Neural cell (in vitro differentiated cells): ENCODE results near the gene DYDC2. TPM values are rescaled to one million over a fixed set of nuclear protein-coding genes. Genes with fewer than 3 reads are reported as not detected.

Experiments used
- H2AFZ ChIP-seq: fragments of 200-600, 300-800 bp; sonication (generic), shearing (Covaris generic); 2 replicates; pipeline ENCODE4 v1.6.0; 2014; ENCODE audit warnings: low read depth, mild to moderate bottlenecking, antibody characterized with exemption, low read length, moderate library complexity
- H3F3A ChIP-seq: fragments of 200-600 bp; shearing (Covaris generic); 2 replicates; pipeline ENCODE4 v1.6.1; 2016; ENCODE audit warnings: mild to moderate bottlenecking, moderate library complexity, mixed read lengths, antibody characterized with exemption, low read length; ENCODE audit not compliant: insufficient read depth, poor library complexity, severe bottlenecking
- H3K27ac ChIP-seq: fragments of 200-600, 300-800 bp; sonication (generic), shearing (Covaris generic); 2 replicates; pipeline ENCODE4 v1.5.1; 2014; ENCODE audit warnings: mild to moderate bottlenecking, low read length, moderate library complexity
- H3K27me3 ChIP-seq: fragments of 300-800, 200-600 bp; sonication (generic), shearing (Covaris generic); 2 replicates; pipeline ENCODE4 v1.6.0; 2014; ENCODE audit warnings: mild to moderate bottlenecking, low read depth, low read length, moderate library complexity; ENCODE audit not compliant: insufficient read depth
- H3K36me3 ChIP-seq: fragments of 300-800, 200-600 bp; sonication (generic), shearing (Covaris generic); 2 replicates; pipeline ENCODE4 v1.5.1; 2014; ENCODE audit warnings: mild to moderate bottlenecking, antibody characterized with exemption, low read length, moderate library complexity; ENCODE audit not compliant: insufficient read depth
- H3K4me2 ChIP-seq: fragments of 300-800, 200-600 bp; sonication (generic), shearing (Covaris generic); 2 replicates; pipeline ENCODE4 v1.6.0; 2014; ENCODE audit warnings: mild to moderate bottlenecking, low read length
- H3K4me3 ChIP-seq: fragments of 300-800, 200-600 bp; sonication (generic), shearing (Covaris generic); 2 replicates; pipeline ENCODE4 v1.5.1; 2014; ENCODE audit warnings: mild to moderate bottlenecking, low read length, moderate library complexity
- H3K79me2 ChIP-seq: fragments of 200-600 bp; shearing (Covaris generic); replicated peaks from 2 replicates; pipeline ENCODE4 v1.6.0; 2014; ENCODE audit warnings: mild to moderate bottlenecking, low read length, moderate library complexity; ENCODE audit not compliant: insufficient read depth
- H3K9ac ChIP-seq: fragments of 300-800, 200-600 bp; sonication (generic), shearing (Covaris generic); 2 replicates; pipeline ENCODE4 v1.6.1; 2016; ENCODE audit warnings: mild to moderate bottlenecking, low read length, mixed read lengths
- H3K9me2 ChIP-seq: fragments of 200-600 bp; shearing (Covaris generic); 2 replicates; pipeline ENCODE4 v1.6.1; 2016; ENCODE audit warnings: mild to moderate bottlenecking, low read length, mixed read lengths; ENCODE audit not compliant: insufficient read depth
- H3K9me3 ChIP-seq: fragments of 200-600, 300-800 bp; sonication (generic), shearing (Covaris generic); 2 replicates; pipeline ENCODE4 v1.6.1; 2016; ENCODE audit warnings: mild to moderate bottlenecking, mixed run types, low read length, moderate library complexity, mixed read lengths
- H4K20me1 ChIP-seq: fragments of 200-600 bp; shearing (Covaris generic); 2 replicates; pipeline ENCODE4 v1.6.1; 2016; ENCODE audit warnings: mild to moderate bottlenecking, mixed run types; ENCODE audit not compliant: insufficient read depth
- CTCF ChIP-seq: fragments of 450-650 bp; IDR thresholded peaks from 2 replicates; pipeline ENCODE4 v1.5.1; 2014; ENCODE audit warnings: antibody characterized with exemption, mild to moderate bottlenecking, moderate library complexity; ENCODE audit not compliant: poor library complexity, severe bottlenecking
- EP300 ChIP-seq: fragments of 450-650 bp; conservative IDR thresholded peaks from 2 replicates; pipeline ENCODE4 v1.6.1; 2014; ENCODE audit warnings: antibody characterized with exemption, mild to moderate bottlenecking, moderate library complexity; ENCODE audit not compliant: poor library complexity, severe bottlenecking
- EZH2 ChIP-seq: fragments of 200-600, 300-800 bp; shearing (Covaris generic), sonication (generic); IDR thresholded peaks from 2 replicates; pipeline ENCODE4 v1.6.1; 2014; ENCODE audit warnings: antibody characterized with exemption, low read length, borderline replicate concordance, mild to moderate bottlenecking; ENCODE audit not compliant: insufficient read depth, poor library complexity, severe bottlenecking
- MXI1 ChIP-seq: fragments of 450-650 bp; conservative IDR thresholded peaks from 2 replicates; pipeline ENCODE4 v1.6.1; 2014; ENCODE audit warnings: antibody characterized with exemption, mild to moderate bottlenecking; ENCODE audit not compliant: poor library complexity, severe bottlenecking
- POLR2AphosphoS5 ChIP-seq: IDR thresholded peaks from 2 replicates; pipeline ENCODE4 v1.6.1; 2012
- RAD21 ChIP-seq: fragments of 450-650 bp; conservative IDR thresholded peaks from 2 replicates; pipeline ENCODE4 v1.6.1; 2014; ENCODE audit warnings: antibody characterized with exemption, mild to moderate bottlenecking, moderate library complexity
- SMC3 ChIP-seq: fragments of 450-650 bp; conservative IDR thresholded peaks from 2 replicates; pipeline ENCODE4 v1.6.1; 2014; ENCODE audit warnings: antibody characterized with exemption, mild to moderate bottlenecking, moderate library complexity; ENCODE audit not compliant: poor library complexity
- TAF1 ChIP-seq: IDR thresholded peaks from 2 replicates; pipeline ENCODE4 v1.6.1; 2012; ENCODE audit warnings: low read depth
- polyA plus RNA-seq: library from polyadenylated mRNA; depleted of rRNA; stranded (reverse); fragments of >200 nt; gene quantifications from 2 replicates; pipeline ENCODE4 v1.2.3, GENCODE V29; 2014
- TF ChIP-seq, protein P1 (sequence below): IDR thresholded peaks from 2 replicates; pipeline ENCODE4 v1.6.1; 2012; ENCODE audit warnings: borderline replicate concordance

Gene DYDC2
- polyA plus RNA-seq, 1 donor from 2014 or later: 2.4 TPM

- no peaks in the 10 kb centered on the region for H3K9me2 ChIP-seq
- H2AFZ ChIP-seq: no peak overlapping the region
- H3K27ac ChIP-seq: no peak overlapping the region
- no peak overlapping the region for H3K9ac ChIP-seq
- H4K20me1 ChIP-seq: no peaks in the 10 kb centered on the region
- no peaks in the 10 kb centered on the region for H3K9me3 ChIP-seq
- no peak overlapping the region for H3K4me3 ChIP-seq
- no peaks in the 10 kb centered on the region for H3F3A ChIP-seq
- no peaks in the 10 kb centered on the region for H3K79me2 ChIP-seq
- TF ChIP-seq EP300 (no peak), SMC3 (no peak), EZH2 (no peak), CTCF (no peak), RAD21 (no peak), POLR2AphosphoS5 (no peak), TAF1 (no peak)
- TF ChIP-seq, protein P1, sequence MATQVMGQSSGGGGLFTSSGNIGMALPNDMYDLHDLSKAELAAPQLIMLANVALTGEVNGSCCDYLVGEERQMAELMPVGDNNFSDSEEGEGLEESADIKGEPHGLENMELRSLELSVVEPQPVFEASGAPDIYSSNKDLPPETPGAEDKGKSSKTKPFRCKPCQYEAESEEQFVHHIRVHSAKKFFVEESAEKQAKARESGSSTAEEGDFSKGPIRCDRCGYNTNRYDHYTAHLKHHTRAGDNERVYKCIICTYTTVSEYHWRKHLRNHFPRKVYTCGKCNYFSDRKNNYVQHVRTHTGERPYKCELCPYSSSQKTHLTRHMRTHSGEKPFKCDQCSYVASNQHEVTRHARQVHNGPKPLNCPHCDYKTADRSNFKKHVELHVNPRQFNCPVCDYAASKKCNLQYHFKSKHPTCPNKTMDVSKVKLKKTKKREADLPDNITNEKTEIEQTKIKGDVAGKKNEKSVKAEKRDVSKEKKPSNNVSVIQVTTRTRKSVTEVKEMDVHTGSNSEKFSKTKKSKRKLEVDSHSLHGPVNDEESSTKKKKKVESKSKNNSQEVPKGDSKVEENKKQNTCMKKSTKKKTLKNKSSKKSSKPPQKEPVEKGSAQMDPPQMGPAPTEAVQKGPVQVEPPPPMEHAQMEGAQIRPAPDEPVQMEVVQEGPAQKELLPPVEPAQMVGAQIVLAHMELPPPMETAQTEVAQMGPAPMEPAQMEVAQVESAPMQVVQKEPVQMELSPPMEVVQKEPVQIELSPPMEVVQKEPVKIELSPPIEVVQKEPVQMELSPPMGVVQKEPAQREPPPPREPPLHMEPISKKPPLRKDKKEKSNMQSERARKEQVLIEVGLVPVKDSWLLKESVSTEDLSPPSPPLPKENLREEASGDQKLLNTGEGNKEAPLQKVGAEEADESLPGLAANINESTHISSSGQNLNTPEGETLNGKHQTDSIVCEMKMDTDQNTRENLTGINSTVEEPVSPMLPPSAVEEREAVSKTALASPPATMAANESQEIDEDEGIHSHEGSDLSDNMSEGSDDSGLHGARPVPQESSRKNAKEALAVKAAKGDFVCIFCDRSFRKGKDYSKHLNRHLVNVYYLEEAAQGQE: no peak
- H3K36me3 ChIP-seq: no peaks in the 10 kb centered on the region
- H3K4me2 ChIP-seq: no peak overlapping the region
- no peaks in the 10 kb centered on the region for H3K27me3 ChIP-seq
These were observed 34.2 kb downstream of the DYDC2 start for GRCh38 chr10:80390740-80391139.

- Histone ChIP-seq H3K27ac (no peak overlapping the region), H3K9me2 (no peaks in the 10 kb centered on the region), H3K79me2 (no peaks in the 10 kb centered on the region)
These were observed 35.7 kb downstream of the DYDC2 start for GRCh38 chr10:80392250-80392649.

More at GRCh38 chr10:80392250-80392649, 35.7 kb downstream of the DYDC2 start:
- Histone ChIP-seq H3F3A (no peaks in the 10 kb centered on the region), H2AFZ (no peak overlapping the region), H3K36me3 (no peaks in the 10 kb centered on the region), H3K4me3 (no peak overlapping the region), H3K27me3 (no peaks in the 10 kb centered on the region), H3K9ac (no peak overlapping the region), H3K9me3 (no peaks in the 10 kb centered on the region), H3K4me2 (no peak overlapping the region), H4K20me1 (no peaks in the 10 kb centered on the region)
- TF ChIP-seq MXI1 (no peak), POLR2AphosphoS5 (no peak), EP300 (no peak), EZH2 (no peak), TAF1 (no peak), CTCF (no peak), SMC3 (no peak), RAD21 (no peak)
- TF ChIP-seq, protein P1: no peak
